ENCODE data around the gene CFAP251.

The CFAP251 gene

GRCh38 chr12:122004633-122005071, 86.3 kb downstream of the CFAP251 start:
- no peak for ATAC-seq

GRCh38 chr12:122005252-122005776, 86.9 kb downstream of the CFAP251 start:
- ATAC-seq, result no peak

- no peak for ATAC-seq
These were observed 88.0 kb downstream of the CFAP251 start for GRCh38 chr12:122006186-122006926.

DNA sequence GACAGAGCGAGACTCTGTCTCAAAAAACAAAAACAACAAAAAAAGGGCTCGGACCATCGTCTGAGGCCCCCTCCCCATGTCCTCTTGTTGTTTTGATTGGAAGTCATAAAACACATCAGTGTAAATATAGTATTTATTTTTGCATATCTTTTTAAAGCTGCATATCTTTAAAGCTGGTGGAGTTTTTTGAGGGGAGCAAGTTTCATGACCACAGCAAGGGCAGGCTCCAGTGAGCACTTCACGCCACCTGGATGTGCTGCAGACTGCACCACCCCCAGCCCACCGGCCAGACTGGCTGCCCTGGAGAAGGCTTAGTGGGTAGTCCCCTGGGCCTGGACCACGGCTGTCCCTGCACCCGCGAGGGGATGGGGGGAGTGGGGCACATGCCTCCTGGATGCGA, 91.3 kb downstream of the CFAP251 start:
- no peak for ATAC-seq

GRCh38 chr12:122012184-122012583, 93.8 kb downstream of the CFAP251 start:
- ATAC-seq, result no peak

DNA sequence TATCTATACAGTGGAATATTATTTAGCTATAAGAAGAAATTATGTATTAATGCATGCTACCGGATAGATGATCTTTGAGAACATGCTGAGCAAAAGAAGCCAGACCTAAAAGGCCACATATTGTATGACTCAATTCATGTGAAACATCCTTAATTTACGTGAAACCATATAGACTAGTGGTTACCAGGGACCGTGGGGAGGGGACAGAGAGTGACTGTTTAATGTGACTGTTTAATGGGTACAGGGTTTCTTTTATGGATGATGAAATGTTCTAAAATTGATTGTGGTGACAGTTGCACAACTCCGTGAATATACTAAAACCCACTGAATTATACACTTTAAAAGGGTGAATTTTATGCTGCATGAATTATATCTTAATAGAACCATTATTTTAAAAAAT, 94.7 kb downstream of the CFAP251 start:
- ATAC-seq, result no peak

DNA sequence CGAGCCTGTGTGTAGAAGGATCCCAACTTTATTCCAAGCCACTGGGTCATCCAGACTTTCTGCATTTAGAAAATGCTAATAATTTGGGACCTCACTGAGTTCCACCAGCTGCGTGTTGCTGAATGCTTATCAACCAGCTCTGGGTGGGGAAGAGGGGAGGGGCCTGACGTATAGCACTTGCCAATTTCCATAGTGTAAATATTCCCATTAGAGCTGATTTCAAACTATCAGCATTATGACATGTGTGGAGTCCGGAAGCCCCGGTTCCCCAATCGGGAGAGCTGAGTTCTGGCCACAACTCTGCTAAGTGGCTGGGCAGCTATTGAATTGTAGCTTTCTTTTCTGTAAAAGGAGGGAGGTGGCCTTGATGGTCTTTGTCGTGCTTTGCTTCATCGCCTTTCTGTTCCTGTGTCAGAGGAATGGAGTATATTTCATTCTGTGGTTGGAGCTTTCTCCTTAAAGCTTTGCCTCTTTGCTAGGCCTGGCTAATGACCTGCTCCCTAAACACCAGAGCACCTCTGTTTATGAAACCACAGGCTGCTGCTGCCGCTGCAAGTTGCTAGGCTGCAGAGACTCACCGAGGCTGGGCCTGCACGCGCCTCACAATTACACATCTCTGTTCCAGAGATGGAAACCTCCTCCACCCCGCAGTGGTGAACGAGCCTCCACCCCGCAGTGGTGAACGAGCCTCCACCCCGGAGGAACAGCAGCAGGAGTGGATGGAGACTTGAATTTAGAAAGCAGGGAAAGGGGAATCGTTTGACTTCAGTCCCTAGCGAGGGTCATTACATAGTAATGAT, 95.6 kb downstream of the CFAP251 start:
- no peak for ATAC-seq

DNA sequence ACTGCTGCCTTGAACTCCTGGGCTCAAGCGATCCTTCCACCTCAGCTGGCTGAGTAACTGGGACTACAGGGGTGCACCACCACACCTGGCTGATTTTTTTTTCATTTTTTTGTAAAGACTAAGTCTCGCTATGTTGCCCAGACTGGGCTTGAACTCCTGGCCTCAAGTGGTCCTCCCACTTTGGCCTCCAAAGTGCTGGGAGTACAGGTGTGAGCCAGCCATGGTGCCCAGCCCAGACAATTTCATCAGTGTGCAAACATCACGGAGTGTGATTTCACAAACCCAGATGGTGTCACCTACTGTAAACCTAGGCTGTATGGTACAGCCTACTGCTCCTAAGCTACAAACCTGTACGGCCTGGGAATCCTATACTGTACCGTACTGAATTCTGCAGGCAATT, 96.4 kb downstream of the CFAP251 start:
- no peak for ATAC-seq

GRCh38 chr12:122018457-122018856, 100.1 kb downstream of the CFAP251 start:
- ATAC-seq, result no peak

DNA sequence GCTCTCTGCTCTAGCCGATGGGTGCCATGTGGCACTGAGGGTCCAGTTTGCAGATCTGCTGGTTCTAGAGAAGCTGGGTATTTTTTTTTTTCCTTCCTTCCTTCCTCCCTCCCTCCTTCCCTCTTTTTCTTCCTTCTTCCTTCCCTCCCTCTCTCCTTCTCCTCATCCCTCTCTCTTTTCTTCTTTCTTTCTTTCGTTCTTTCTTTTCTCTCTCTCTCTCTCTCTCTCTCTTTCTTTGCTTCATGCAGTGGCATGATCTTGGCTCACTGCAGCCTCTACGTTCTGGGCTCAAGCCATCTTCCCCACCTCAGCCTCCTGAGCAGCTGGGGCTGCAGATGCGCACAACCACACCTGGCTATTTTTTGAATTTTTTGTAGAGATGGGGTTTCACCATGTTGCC, 100.5 kb downstream of the CFAP251 start:
- no peak for ATAC-seq

DNA sequence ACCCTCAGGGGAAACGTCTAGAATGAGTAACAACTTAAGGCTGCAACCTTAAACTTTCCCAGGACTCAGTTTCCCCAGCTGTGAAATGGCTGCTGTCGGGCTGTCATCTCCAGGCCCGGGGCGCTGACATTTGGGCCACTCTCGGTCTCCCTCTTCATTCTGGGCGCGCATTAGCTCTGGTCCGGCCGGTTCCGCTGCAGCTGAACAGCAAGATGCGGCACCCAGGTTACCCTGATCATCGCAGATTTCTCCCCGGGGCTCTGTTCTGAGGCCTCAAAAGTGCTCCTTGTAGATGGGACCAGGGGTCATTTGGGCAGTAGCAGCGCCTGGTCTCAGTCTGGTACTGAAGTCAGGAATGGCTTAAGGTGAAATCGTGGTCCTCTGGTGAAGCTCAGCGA, 102.4 kb downstream of the CFAP251 start:
- ATAC-seq, result no peak

DNA sequence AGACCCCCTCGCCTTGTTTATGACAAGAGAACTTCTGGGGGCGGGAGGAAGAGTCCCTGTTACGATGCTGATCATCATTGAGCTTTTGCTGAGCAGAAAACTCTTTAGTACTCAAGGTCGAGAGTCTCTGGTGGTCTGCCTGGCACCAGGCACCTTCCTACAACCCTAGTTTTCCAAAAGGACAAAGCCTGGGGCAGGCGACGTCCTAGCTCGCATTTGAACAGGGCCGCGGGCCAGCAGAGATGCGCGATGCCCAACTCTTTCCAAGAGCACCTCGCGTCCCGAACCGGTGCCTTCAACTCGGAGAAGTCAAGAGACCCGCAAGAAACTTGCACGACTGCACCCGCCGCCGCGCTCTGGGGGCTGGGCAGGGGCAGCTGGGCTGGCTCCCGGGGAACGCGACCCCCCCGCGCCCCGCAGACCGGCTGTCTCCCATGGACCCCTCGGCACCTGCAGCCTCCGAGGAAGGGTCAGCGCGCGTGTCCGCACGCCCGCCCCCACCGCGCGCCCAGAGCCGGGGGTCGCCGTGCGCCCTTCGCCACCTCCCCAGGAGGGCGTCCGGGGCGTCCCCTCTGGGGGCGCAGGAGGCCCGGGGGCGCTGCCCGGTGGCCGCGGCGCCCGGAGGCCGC, 102.9 kb downstream of the CFAP251 start:
- ATAC-seq, result no peak

GRCh38 chr12:122021822-122022392, 103.5 kb downstream of the CFAP251 start, which contains the start of gene BCL7A:
Gene BCL7A, plus strand, starts transcription at chr12:122021884. Its CDS starts 208 bp downstream, at chr12:122022092.
- peak; percentile 77 to 80 for ATAC-seq

DNA sequence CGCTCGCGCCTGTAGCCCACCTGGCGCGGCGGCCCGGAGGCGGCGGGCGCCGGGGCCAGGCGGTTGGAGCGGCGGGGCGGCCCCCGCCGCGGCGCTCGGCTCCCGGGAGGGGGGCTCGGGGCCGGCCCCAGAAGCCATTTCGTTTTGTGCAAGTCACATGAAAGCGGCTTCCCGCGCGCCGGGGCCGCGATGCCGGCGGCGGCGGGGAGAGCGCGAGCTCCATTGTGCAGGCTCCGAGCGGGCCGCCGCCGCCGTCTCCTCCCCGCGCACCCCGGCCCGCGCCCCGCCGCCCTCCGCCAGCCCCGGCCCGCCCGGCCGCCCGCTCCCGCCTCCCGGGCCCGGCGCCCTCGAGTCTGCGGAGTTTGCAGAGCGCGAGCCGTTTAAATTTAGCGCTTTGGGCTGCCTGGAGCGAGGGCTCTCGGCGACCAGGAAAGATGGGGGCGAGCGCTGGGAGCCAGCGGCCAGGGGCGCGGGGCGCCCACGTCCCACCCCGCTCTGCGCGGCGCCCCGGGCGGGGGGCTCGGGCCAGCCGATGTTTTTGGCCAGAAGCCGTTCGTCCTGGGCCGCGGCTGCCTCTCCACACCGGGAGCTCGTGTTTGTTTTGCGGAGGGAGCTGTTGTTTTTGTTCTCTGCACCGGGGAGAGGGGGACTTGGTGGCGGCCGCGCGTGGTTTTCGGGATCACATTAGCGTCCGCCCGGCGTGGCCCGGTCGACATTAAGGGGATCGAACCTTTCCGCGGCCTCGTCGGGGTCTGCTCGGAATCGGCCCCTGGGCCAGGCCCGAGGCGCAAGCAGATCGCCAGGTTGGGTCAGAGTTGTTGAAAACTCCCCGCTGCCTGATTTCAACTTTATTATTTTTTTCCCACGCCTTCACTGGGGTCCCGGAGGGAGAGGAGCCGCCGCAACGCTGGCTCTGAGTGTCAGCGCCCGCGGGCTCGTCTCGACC, 104.3 kb downstream of the CFAP251 start:
- peak; percentile 11 to 24 for ATAC-seq

DNA sequence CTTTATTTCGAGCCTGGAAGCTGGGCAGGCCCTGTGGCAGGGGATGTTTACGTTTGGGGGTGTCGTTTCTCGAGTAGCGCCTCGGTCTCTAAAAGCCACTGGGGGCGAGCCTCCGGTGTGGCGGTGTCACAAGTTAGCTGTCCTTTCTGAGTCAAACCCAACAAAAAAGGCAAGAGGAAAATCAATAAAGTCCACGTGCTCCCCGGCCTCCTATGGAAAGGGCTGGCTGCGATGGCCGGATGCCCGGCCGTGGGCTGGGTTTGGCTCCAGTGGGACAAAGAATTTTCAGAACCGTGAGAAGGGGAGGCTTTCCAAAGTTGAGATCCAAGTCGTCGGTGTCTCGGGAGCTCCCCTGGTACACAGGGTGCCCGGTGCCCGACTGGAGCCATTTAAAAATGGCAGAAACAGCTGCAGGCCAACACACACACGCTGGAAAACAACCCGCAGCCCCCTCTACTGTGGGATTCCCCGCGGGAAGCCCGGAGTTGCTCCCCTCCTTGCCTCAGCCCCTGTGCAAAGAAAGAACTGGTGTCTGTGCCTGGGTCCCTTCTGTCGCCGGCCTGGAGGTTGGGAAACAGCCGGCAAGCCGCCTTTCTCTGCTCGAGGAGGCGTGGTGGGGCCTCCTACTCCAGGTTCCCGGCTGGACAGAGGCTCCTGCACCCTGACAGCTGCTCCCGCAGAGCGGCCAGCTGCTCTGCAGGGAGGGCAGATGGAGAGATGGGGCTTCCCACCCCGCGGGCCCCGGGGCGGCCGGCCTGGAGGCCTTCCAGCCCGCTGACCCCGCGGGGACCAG, 105.1 kb downstream of the CFAP251 start:
- no peak for ATAC-seq

DNA sequence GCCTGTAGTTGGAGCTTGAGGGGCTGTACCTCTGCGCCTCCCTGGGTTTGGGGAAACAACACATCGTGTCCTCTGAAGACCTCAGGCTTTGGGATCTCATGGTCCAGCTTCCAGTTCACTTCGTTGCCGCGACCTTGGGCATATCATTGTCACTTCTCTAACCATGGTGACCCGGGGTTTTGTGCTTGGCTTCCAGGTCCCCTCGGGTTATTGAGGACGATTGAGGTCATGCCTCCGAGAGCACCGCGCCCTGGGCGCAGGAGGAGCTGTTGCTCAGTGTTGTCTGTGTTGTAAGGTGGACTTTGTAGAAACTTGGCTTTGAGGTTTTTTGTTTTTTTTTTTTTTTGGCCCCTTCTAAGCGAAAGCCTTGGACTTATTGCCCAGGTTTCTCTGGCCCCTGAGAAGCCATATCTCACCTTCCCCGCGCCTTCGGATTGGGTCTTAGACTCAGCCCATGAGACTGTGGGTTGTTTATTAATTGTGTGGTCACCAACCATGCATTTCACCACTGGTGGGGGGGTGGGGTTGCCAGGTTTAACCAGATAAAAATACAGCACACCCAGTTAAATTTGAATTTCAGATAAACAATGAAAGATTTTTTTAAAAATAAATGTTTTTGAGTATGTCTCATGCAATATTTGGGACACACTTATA, 105.9 kb downstream of the CFAP251 start:
- ATAC-seq, result no peak

DNA sequence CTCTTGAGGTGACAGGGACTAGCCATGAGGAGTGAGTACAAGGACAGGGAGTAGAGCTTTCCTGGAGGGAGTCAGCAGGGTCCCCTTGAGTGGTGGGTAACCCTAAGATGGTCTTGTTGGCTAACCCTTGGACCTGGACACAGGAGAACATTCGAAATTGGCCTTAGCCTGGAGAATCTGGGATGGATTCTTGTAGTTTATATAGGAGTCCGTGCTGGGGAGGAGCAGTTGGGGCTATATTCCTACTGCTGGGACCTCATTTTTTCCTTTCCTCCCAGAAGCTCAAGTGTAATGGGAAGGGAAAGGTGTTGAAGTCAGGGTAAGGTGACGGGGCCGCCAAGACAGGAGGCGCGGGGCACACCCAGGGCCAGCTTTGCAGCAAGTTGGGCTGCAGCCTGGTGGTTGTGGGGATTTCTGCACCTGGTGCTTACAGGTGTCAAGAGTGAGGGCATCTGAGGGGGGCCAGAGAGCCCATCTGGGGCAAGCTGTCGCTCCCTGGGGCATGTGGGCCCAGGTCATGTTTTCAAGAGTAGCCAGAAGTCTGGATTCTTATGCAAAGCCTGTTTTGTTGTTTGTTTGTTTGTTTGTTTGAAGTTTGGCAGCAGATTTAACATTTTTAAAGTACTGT, 108.4 kb downstream of the CFAP251 start:
- no peak for ATAC-seq

- no peak for ATAC-seq
These were observed 109.9 kb downstream of the CFAP251 start for GRCh38 chr12:122028165-122028904.

Data from activated CD4-positive, CD25-positive, alpha-beta regulatory T cell treated with anti-CD3 and anti-CD28 coated beads, Interleukin-2, amount 50 U/mL, for 24 hours (primary cell).